NCI-H345 treated with DMSO at 0.1 percent for 48 hours (cell line): Measurements from ENCODE around the gene CASQ1.

Experiments
- DNase-seq: peaks from one replicate; lab custom pipeline; 2025; ENCODE audit not compliant: unreplicated experiment; lab: John Stamatoyannopoulos, UW

Gene CASQ1

GRCh38 chr1:160204526-160205241, 14.3 kb downstream of the CASQ1 start:
- no peak for DNase-seq

GRCh38 chr1:160205242-160206035, 15.1 kb downstream of the CASQ1 start, which contains the start of gene PEA15:
Gene PEA15, plus strand, starts transcription at chr1:160205384. Its CDS starts 6,161 bp downstream, at chr1:160211545.
- peak; percentile 23 for DNase-seq

GRCh38 chr1:160206036-160206389, 15.6 kb downstream of the CASQ1 start:
- DNase-seq: no peak

- DNase-seq: no peak
Observed at GRCh38 chr1:160206421-160207117, 16.2 kb downstream of the CASQ1 start.

GRCh38 chr1:160207118-160207650, 16.8 kb downstream of the CASQ1 start:
- no peak for DNase-seq

GRCh38 chr1:160207771-160208556, 17.6 kb downstream of the CASQ1 start:
- DNase-seq: no peak

- DNase-seq: no peak
Observed at GRCh38 chr1:160208557-160209320, 18.4 kb downstream of the CASQ1 start.

GRCh38 chr1:160209321-160210046, 19.1 kb downstream of the CASQ1 start:
- DNase-seq: no peak

GRCh38 chr1:160210561-160210960, 20.2 kb downstream of the CASQ1 start:
- DNase-seq: no peak

- no peak for DNase-seq
Observed at GRCh38 chr1:160211046-160211790, 20.8 kb downstream of the CASQ1 start.

- DNase-seq: no peak
Observed at GRCh38 chr1:160214481-160215140, 24.2 kb downstream of the CASQ1 start.

GRCh38 chr1:160216301-160216700, 25.9 kb downstream of the CASQ1 start:
- no peak for DNase-seq

- peak; percentile 56 for DNase-seq
Observed at GRCh38 chr1:160217481-160218051, 27.2 kb downstream of the CASQ1 start.

GRCh38 chr1:160219062-160219929, 28.9 kb downstream of the CASQ1 start:
- DNase-seq: no peak

- DNase-seq: no peak
Observed at GRCh38 chr1:160220301-160220700, 29.9 kb downstream of the CASQ1 start.

- DNase-seq: no peak
Observed at GRCh38 chr1:160221089-160221488, 30.7 kb downstream of the CASQ1 start.

- no peak for DNase-seq
Observed at GRCh38 chr1:160222546-160222945, 32.2 kb downstream of the CASQ1 start.
